T-helper 22 cell (primary cell): ENCODE data around the gene TPP1.

ENCODE experiments used
- DNase-seq: peaks from one replicate; pipeline ENCODE4 v3.0.0-alpha.2; 2020; ENCODE audit warnings: low read depth

The TPP1 gene

GRCh38 chr11:6587360-6587953, 31.8 kb downstream of the TPP1 start:
- DNase-seq = no peak

- DNase-seq = no peak
Observed at GRCh38 chr11:6586434-6587359, 32.5 kb downstream of the TPP1 start.

- no peak for DNase-seq
Observed at GRCh38 chr11:6584528-6584927, 34.7 kb downstream of the TPP1 start.

- DNase-seq = no peak
Observed at GRCh38 chr11:6583584-6583983, 35.6 kb downstream of the TPP1 start.

- DNase-seq = no peak
Observed at GRCh38 chr11:6579681-6580080, 39.5 kb downstream of the TPP1 start.

GRCh38 chr11:6578134-6578533, 41.1 kb downstream of the TPP1 start:
- DNase-seq = no peak

- no peak for DNase-seq
Observed at GRCh38 chr11:6576471-6577373, 42.5 kb downstream of the TPP1 start.

- DNase-seq = no peak
Observed at GRCh38 chr11:6574816-6575715, 44.2 kb downstream of the TPP1 start.

GRCh38 chr11:6572215-6572614, 47.0 kb downstream of the TPP1 start:
- DNase-seq = no peak

GRCh38 chr11:6571434-6572008, 47.7 kb downstream of the TPP1 start:
- DNase-seq = no peak

- no peak for DNase-seq
Observed at GRCh38 chr11:6570691-6571427, 48.4 kb downstream of the TPP1 start.

GRCh38 chr11:6569706-6570105, 49.5 kb downstream of the TPP1 start:
- DNase-seq = no peak

GRCh38 chr11:6568191-6568918, 50.9 kb downstream of the TPP1 start:
- DNase-seq = no peak

GRCh38 chr11:6567371-6567745, 51.9 kb downstream of the TPP1 start:
- DNase-seq = no peak

- DNase-seq = no peak
Observed at GRCh38 chr11:6566704-6567370, 52.4 kb downstream of the TPP1 start.

- DNase-seq = no peak
Observed at GRCh38 chr11:6565988-6566703, 53.1 kb downstream of the TPP1 start.

GRCh38 chr11:6565325-6565724, 53.9 kb downstream of the TPP1 start:
- DNase-seq = no peak

- DNase-seq = no peak
Observed at GRCh38 chr11:6563667-6564066, 55.6 kb downstream of the TPP1 start.
